ENCODE results near the gene SOX13.
"Not testable (repeated sequence)": the region's sequence is repeated elsewhere in the genome, so short reads cannot be mapped to it uniquely, and the experiment has no call there.

The SOX13 gene

GRCh38 chr1:204087893-204088528, 15.1 kb downstream of the SOX13 start:
- DNase-seq, result no peak

GRCh38 chr1:204088596-204088995, 15.7 kb downstream of the SOX13 start:
- DNase-seq, result no peak

GRCh38 chr1:204089044-204089751, 16.3 kb downstream of the SOX13 start:
- no peak for DNase-seq

GRCh38 chr1:204090132-204090531, 17.2 kb downstream of the SOX13 start:
- not testable (repeated sequence) for DNase-seq

- no peak for DNase-seq
Measured at GRCh38 chr1:204091066-204091465, 18.2 kb downstream of the SOX13 start.

DNA sequence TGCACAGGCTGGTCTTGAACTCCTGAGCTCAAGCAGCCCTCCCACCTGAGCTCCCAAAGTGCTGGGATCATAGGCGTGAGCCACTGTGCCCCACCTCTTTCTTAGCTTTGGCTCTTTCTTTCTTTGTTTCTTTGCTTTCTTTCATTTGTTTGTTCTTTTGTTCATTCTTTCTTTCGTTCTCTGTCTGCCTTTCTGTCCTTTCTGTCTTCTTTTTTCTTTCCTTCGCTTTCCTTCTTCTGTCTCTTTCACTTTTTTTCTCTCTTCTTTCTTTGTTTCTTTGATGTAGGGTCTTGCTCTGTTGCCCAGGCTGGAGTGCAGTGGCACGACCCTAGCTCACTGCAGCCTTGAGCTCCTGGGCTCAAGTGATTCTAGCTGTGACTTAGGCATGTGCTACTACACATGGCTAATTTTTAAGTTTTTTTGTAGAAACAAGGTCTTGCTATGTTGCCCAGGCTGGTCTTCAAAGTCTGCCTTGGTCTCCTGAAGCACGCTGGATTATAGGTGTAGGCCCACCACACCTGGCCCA, 18.9 kb downstream of the SOX13 start:
- DNase-seq, result no peak

DNA sequence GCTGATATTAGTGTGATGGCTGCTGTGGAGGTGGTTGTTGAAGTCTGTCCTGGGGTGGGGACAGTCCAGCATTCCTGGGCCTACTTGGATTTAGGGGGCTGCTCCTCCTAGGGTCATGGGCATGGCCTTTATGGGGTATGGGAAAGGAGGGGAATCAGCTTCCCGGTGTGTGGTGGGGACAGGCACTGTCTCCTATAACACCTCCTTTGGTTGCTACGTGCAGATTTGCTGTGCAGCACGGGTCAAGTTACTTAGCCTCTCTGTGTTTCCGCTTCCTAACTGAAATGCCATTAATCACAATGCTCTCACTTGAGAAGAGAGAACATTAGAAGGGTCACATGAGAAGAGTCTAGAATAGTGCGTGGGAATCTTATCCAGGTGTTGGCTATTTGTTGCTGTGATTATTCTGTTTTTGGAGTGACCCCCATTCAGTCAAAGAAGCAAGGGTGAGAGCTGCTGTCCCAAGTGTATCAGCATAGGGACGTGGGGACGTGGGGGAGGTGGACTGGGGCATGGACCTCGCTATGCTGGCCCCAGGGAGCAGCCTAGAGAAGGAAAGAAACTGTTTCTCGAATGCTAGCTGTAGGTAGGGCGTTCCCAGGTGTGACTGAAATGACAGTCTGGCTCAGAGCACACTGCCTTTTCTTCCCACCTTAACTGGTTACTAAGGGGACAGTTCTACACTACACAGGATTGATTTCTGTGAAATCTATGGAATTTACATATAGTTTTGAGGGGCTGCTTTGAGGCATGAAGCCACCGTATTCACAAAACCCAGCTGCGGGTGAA, 19.9 kb downstream of the SOX13 start:
- peak; percentile 79 for DNase-seq

DNA sequence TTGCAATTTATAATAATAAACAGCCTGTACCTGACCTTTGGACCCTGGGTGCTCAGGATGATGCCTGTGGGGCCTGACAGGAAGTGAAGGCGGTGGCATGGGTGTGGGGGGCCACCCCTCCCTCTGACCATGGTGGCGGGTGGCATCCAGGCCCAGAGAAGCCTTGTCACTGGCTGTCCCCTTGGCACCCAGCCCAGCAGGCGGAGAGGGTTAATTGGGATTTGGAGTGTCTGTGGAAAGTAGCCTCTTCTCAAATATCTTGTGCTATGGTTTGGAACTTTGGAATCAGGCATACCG, 20.5 kb downstream of the SOX13 start:
- DNase-seq, result peak; percentile 98

DNA sequence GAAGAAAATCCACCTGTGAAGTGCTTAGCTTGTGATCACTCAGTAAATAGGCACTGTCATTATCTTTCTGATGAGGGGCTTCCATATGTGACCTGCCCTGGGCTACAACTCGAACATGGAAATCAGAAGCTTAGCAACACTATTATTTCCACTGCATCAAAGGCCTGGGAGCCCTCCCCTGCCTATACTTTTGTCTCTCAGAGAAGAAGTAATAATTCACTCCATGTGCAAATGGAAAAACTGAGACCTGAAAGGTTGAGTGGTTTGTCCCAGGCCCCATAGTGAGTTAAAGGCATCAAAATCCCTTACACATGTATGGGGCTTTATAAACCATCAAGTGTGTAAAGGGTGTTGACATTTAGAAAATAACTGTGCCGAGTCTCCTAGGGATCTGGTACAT, 20.9 kb downstream of the SOX13 start:
- peak; percentile 55 for DNase-seq

DNA sequence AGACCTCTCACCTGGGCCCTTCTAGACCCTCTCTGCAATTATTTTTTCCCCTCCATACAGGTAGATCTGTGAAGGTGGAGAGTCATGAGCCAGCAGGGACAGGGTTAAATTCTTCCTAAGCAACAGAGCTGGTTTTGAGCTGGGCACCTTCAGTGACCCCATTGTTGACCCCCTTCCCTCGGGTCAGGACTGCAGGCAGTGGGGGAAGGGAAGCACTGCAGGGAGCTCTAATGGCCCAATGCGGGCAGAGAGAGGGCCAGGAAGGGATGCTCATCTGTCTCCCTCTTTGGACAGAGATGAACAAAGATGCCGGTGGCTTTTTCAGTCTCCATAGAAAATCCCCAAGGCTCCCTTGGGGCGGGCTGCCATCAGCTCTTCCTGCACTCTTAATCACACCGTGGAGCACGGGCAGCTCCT, 21.4 kb downstream of the SOX13 start:
- peak; percentile 35 for DNase-seq

- DNase-seq, result peak; percentile 32
Measured at GRCh38 chr1:204094856-204095634, 22.1 kb downstream of the SOX13 start.

DNA sequence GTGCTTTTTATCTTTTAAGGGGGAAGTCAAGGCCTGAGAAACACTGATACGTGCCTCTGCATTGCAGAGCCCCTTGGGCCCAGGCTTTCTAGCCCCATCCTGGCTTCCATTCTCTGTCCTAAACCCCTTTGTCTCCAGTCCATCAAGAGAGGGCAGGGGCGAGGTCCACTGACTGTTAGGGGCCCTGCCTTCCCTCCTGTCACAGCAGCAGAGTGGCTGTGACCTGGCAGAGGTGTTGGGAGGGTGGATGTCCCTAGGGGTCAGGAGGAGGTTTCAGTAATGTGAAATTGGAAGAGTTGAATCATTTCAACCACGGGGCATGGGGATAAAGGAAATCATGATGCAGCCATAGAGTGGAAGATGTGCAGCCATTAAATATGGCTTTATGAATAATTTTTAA, 24.0 kb downstream of the SOX13 start:
- no peak for DNase-seq

DNA sequence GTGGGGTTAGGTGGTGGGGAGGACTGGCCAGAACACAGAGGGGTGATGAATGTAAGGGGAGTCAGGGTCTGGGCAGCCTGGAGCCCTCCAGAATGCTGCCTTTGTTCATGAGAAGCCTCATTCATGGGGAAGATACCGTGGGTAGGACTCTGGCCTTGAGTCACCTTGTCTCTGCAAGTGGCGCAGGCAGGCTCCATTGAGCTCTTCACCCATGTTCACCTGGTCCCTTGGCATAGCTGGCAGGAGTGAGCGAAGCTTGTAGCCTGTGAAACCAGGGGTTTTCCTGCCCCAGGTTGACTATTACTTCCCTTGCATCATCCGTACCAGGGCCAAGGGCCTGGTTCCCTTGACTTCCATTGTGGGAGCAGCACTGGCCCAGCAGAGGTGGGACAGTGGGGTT, 25.8 kb downstream of the SOX13 start:
- no peak for DNase-seq

DNA sequence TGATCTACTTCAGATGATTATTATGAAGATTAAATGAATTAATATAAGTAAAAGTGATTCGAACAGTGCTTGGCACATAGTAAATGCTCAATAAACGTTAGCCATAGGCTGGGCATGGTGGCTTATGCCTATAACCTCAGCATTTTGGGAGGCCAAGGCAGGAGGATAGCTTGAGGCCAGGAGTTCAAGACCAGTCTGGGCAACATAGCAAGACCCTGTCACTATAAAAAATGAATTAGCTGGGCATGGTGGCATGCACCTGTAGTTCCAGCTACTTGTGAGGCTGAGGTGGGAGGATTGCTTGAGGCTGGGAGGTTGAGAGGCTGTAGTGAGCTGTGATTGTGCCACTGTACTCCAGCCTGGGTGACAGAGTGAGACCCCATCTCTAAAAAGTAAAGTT, 26.8 kb downstream of the SOX13 start:
- not testable (repeated sequence) for DNase-seq

DNA sequence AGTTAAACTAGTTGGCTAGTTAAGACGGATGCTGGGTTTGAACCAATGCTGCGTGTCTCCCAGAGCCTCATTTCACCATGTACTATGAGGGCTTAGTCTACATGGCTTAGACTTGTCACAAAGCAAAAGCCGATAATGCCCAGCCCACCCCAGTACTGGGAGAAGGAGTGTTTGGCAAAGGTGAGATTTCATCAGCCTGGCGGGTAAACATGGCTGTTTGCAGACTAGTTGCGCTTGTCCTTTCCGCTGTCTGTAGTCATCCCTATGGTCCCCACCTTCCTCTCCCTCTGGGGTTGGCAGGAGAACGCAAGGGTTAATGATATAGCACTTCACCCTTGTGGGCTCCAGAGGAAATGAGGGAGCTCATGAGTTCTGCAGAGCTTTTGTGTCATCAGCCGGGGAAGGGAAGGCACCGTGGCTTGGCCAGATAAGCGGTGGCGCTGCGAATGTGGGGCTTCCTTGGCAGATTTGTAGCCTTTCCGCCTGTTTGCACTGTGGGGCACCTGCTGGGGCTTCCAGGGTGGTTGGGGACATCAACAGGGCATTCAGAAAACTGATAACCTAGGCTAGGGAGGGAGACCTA, 29.2 kb downstream of the SOX13 start:
- DNase-seq, result peak; percentile 90

DNA sequence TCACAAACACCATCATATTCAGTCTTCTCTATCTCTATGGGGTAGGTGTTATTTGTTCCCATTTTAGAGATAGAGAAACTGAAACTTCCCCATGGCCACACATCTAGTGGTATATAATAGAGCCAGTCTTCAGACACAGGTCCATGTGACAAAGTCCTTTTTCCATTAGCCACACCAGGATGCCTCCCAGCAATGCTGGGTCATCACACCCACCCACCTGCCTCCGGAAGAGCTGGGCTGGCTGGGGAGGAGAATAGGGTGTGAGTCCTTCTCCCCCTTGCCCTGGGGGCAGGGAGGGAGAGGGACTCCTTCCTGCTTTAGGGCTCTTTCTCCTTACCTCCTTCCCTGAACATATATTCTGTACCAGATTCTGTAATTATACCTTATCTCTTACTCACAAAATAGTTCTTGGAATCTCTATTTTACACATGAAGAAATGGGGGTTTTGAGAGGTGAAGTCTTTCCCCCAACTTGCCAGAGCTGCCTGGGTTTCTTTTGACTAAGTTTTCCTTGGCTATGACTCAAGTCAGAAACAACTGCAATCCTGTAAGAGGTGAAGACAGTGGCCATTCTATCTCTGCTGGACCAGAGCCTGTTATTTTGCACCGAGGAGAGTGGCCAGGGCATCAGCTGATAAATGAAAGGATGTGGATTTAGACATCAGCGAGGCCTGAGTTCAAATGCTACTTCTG, 30.0 kb downstream of the SOX13 start:
- DNase-seq, result peak; percentile 78

DNA sequence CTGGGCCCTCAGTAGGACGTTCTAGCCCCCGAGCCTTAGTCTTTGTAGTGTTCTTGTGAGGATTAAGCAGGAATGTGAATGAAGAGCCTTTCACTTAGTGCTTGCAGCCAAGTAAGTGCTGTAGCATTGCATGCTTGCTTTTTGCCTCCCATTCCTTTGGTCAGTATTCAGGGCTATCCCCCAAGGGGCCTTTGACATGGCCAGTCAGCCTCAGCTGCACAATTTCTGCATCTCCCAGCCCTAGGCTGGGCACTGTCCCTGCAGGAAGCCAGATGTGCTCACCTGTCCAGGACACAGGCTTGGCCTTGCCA, 30.5 kb downstream of the SOX13 start:
- no peak for DNase-seq

GRCh38 chr1:204104331-204105130, 31.6 kb downstream of the SOX13 start:
- DNase-seq, result peak; percentile 55

- no peak for DNase-seq
Measured at GRCh38 chr1:204105131-204105515, 32.2 kb downstream of the SOX13 start.

- DNase-seq, result no peak
Measured at GRCh38 chr1:204106825-204107224, 33.9 kb downstream of the SOX13 start.

- no peak for DNase-seq
Measured at GRCh38 chr1:204107892-204108291, 35.0 kb downstream of the SOX13 start.

Measured in DMS53 (cell line).